Loucy (cell line): Measurements from ENCODE around the gene ZNF511.

Source experiments
- EZH2phosphoT487 ChIP-seq: fragments of 200-600 bp; IDR thresholded peaks from 2 replicates; pipeline ENCODE4 v1.6.1; 2018; ENCODE audit warnings: antibody characterized with exemption, mild to moderate bottlenecking, moderate library complexity, borderline replicate concordance
- TF ChIP-seq, protein P1 (sequence below): fragments of 200-600 bp; sonication (generic); conservative IDR thresholded peaks from 2 replicates; pipeline ENCODE4 v1.5.1; 2014; ENCODE audit warnings: mild to moderate bottlenecking, antibody characterized with exemption, low read length

DNA sequence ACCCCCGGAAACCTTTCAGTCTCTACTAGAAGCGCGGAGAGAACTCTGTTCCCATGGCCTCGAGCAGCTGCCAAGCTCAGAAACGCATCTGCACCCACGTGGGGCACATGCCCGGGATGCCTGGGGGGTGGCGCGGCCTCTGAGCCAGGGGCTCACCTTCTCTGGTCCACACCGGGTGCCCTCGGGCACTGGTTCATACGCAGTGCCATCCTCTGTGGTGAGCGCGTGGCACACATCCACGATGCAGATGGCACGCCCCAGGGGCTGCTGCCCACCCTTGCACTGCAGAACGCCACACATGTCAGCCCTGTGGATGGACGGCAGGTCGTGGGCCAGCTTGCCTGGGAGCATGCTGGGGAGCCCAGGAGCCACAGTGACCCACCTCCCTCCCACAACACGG lies 38.5 kb upstream of the ZNF511 start:
- TF ChIP-seq, protein P1, sequence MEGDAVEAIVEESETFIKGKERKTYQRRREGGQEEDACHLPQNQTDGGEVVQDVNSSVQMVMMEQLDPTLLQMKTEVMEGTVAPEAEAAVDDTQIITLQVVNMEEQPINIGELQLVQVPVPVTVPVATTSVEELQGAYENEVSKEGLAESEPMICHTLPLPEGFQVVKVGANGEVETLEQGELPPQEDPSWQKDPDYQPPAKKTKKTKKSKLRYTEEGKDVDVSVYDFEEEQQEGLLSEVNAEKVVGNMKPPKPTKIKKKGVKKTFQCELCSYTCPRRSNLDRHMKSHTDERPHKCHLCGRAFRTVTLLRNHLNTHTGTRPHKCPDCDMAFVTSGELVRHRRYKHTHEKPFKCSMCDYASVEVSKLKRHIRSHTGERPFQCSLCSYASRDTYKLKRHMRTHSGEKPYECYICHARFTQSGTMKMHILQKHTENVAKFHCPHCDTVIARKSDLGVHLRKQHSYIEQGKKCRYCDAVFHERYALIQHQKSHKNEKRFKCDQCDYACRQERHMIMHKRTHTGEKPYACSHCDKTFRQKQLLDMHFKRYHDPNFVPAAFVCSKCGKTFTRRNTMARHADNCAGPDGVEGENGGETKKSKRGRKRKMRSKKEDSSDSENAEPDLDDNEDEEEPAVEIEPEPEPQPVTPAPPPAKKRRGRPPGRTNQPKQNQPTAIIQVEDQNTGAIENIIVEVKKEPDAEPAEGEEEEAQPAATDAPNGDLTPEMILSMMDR, result no peak
- TF ChIP-seq EZH2phosphoT487, result no peak
